Stimulated activated CD4-positive, alpha-beta T cell treated with anti-CD3 and anti-CD28 coated beads, Interleukin-4, amount 100 ng/mL, for 1 hour (primary cell): ENCODE results near the gene DLX2.

Experiments
- DNase-seq: peaks from one replicate; pipeline ENCODE4 v3.0.0-alpha.2; 2020

DLX2 gene

DNA sequence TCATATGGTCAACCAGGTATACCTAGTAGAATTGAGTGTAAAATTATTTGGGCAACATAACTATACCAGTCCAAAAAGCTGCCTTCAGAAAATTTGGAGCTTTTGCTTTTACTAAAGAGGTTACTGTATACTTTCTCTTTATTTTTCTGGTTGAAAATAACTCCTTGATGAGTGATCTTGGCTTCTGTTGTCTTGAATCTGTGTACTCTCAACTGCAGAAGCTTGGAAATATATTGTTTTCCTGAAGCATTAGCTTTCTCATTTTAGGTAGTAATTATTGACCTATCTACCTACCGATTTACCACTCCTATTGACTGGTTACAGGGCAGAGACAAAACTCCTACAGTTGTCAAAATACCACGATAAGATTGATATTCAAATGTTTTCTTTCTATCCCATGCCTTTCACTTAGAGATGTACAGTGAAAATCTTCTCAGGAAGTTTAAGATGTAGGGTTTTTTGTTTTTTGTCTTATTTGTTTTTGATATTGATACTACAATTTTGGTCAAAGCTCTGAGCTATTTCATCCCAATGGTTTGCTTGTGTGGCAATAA lies 53.1 kb downstream of the DLX2 start:
- no peak for DNase-seq
